ENCODE results near the gene TCEA3.

TCEA3 gene

GRCh38 chr1:23337869-23338268, 86.7 kb downstream of the TCEA3 start:
- DNase-seq (ENCODE audit: low read depth in 2 of 3, low spot score in 2 of 3): no peak

DNA sequence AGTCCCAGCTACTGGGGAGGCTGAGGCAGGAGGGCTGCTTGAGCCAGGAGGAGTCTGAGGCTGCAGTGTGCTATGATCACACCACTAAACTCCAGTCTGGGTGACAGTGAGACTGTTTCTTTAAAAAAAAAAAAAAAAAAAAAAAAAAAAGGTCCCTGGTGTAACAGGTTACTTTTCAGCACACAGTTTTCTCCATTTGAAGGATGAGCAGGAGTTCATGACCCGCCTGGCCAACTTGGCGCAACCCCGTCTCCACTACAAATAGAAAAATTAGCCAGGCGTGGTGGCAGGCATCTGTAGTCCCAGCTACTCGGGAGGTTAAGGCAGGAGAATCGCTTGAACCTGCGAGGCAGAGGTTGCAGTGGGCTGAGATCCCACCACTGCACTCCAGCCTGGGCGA, 92.8 kb downstream of the TCEA3 start:
- DNase-seq (ENCODE audit: low read depth in 2 of 3, low spot score in 2 of 3): no peak

All from activated CD8-positive, alpha-beta memory T cell treated with anti-CD3 and anti-CD28 coated beads for 48 hours (primary cell).